GM11168 (cell line): Measurements from ENCODE around the gene DAZAP1.

Experiments used
- in situ Hi-C: fragments of 300-500 bp; cut with MboI; formaldehyde crosslinking; loops from one replicate; pipeline ENCODE4 v1.12.0; 2022; ENCODE audit warnings: low sequenced_read_pairs; ENCODE audit not compliant: unreplicated experiment

DAZAP1 gene

GRCh38 chr19:1407528-1408299 lies at the start of gene DAZAP1:
Gene DAZAP1 (plus strand): TSS chr19:1407586. CDS start chr19:1407774, 188 bp downstream.
- in situ Hi-C loops = no loop called here

GRCh38 chr19:1360126-1360817 lies 47.1 kb upstream of the DAZAP1 start:
- in situ Hi-C loops = no loop called here

GRCh38 chr19:1360818-1361461 lies 46.4 kb upstream of the DAZAP1 start:
- in situ Hi-C loops = no loop called here

GRCh38 chr19:1361601-1362386 lies 45.6 kb upstream of the DAZAP1 start:
- in situ Hi-C loops = no loop called here

GRCh38 chr19:1362387-1363257 lies 44.8 kb upstream of the DAZAP1 start:
- in situ Hi-C loops = no loop called here

GRCh38 chr19:1363599-1363998 lies 43.8 kb upstream of the DAZAP1 start:
- in situ Hi-C loops = no loop called here

- in situ Hi-C loops = no loop called here
Observed at GRCh38 chr19:1364070-1364704, 43.2 kb upstream of the DAZAP1 start.

- in situ Hi-C loops = loop anchor here (5.0 kb wide), 1 partner anchor 48 kb away; no protein-coding TSS in a partner anchor
Observed at GRCh38 chr19:1365319-1366269, 41.8 kb upstream of the DAZAP1 start.

GRCh38 chr19:1366296-1366695 lies 41.1 kb upstream of the DAZAP1 start:
- in situ Hi-C loops = loop anchor here (5.0 kb wide), 1 partner anchor 49 kb away; no protein-coding TSS in a partner anchor

GRCh38 chr19:1366899-1367870 lies 40.2 kb upstream of the DAZAP1 start:
- in situ Hi-C loops = loop anchor here (5.0 kb wide), 1 partner anchor 50 kb away; no protein-coding TSS in a partner anchor

- in situ Hi-C loops = loop anchor here (5.0 kb wide), 1 partner anchor 52 kb away; no protein-coding TSS in a partner anchor
Observed at GRCh38 chr19:1369214-1369805, 38.1 kb upstream of the DAZAP1 start.

- in situ Hi-C loops = loop anchor here (5.0 kb wide), 1 partner anchor 78 kb away; no protein-coding TSS in a partner anchor
Observed at GRCh38 chr19:1370579-1371361, 36.6 kb upstream of the DAZAP1 start.

- in situ Hi-C loops = loop anchor here (5.0 kb wide), 1 partner anchor 81 kb away; no protein-coding TSS in a partner anchor
Observed at GRCh38 chr19:1373042-1373533, 34.3 kb upstream of the DAZAP1 start.

- in situ Hi-C loops = loop anchor here (5.0 kb wide), 1 partner anchor 81 kb away; no protein-coding TSS in a partner anchor
Observed at GRCh38 chr19:1373534-1374249, 33.7 kb upstream of the DAZAP1 start.
